Neuron (in vitro differentiated cells): ENCODE results near the gene EDARADD.

Experiments used
- H2AFZ ChIP-seq: one replicate; pipeline ENCODE4 v1.6.1; 2013; ENCODE audit warnings: low read depth, mild to moderate bottlenecking, inconsistent platforms, low read length, moderate library complexity
- H3K27me3 ChIP-seq: one replicate; pipeline ENCODE4 v1.6.1; 2013; ENCODE audit warnings: low read length; ENCODE audit not compliant: insufficient read depth
- H3K36me3 ChIP-seq: one replicate; pipeline ENCODE4 v1.6.1; 2013; ENCODE audit warnings: low read length; ENCODE audit not compliant: insufficient read depth
- H3K4me1 ChIP-seq: one replicate; pipeline ENCODE4 v1.6.1; 2013; ENCODE audit warnings: low read length; ENCODE audit not compliant: insufficient read depth
- H3K4me3 ChIP-seq: 2 replicates; pipeline ENCODE4 v1.5.1; 2013; ENCODE audit warnings: mild to moderate bottlenecking, low read length, moderate library complexity
- H3K9me3 ChIP-seq: one replicate; pipeline ENCODE4 v1.6.1; 2013; ENCODE audit warnings: low read length

The EDARADD gene

DNA sequence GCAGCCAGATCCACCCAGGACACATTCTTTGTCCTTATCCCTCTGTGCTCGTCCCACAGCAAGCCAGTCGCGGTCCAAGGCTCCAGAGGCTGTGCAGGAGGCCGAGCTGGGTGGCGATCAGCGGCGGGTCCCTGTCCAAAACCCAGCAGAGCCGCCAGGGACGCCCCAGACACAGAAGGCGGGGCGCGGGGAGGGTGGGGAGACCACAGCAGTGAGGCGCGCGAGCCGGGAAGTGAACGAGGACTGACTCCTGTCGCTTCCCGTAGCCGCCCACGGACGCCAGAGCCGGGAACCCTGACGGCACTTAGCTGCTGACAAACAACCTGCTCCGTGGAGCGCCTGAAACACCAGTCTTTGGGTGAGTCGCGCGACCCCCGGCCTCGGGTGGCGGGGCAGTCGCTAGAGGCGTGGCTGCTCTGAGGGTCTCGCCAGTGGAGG lies 129.6 kb downstream of the EDARADD start, which contains the start of gene LGALS8:
Gene LGALS8 (plus strand): TSS at position 279 of the 438 bp plus-strand sequence. CDS start 2,089 bp downstream, outside the sequence.
- peak within 1 kb of the TSS; percentile 17 for H3K4me3 ChIP-seq
- H3K36me3 ChIP-seq, result no peaks in the 10 kb centered on the region
- H3K4me1 ChIP-seq, result no peaks in the 10 kb centered on the region
- no peaks in the 10 kb centered on the region for H3K27me3 ChIP-seq
- H3K9me3 ChIP-seq, result no peaks in the 10 kb centered on the region
- peak within 1 kb of the TSS; percentile 23 for H2AFZ ChIP-seq

GRCh38 chr1:236524142-236524894 lies 130.2 kb downstream of the EDARADD start:
- H2AFZ ChIP-seq, result no peak overlapping the region
- no peaks in the 10 kb centered on the region for H3K36me3 ChIP-seq
- H3K4me3 ChIP-seq, result peak overlapping the region; percentile 17
- no peaks in the 10 kb centered on the region for H3K27me3 ChIP-seq
- no peaks in the 10 kb centered on the region for H3K4me1 ChIP-seq
- no peaks in the 10 kb centered on the region for H3K9me3 ChIP-seq

DNA sequence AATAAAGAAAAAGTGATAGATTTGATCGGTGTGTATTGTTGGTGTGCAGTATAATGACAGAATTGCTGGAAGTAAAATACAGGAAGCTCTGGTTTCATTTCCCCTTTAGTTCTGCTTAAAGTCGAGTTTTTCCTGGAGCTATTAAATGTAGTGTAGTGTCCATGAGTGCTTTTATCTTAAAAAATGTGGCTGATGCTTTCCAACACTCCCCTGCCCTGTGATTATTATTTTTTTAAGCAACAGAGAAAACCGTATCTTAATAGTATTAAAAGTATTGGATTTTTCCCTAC lies 130.8 kb downstream of the EDARADD start:
- Histone ChIP-seq H3K27me3 (no peaks in the 10 kb centered on the region), H3K36me3 (no peaks in the 10 kb centered on the region), H3K4me1 (no peaks in the 10 kb centered on the region), H2AFZ (no peak overlapping the region), H3K4me3 (peak overlapping the region; percentile 17), H3K9me3 (no peaks in the 10 kb centered on the region)

DNA sequence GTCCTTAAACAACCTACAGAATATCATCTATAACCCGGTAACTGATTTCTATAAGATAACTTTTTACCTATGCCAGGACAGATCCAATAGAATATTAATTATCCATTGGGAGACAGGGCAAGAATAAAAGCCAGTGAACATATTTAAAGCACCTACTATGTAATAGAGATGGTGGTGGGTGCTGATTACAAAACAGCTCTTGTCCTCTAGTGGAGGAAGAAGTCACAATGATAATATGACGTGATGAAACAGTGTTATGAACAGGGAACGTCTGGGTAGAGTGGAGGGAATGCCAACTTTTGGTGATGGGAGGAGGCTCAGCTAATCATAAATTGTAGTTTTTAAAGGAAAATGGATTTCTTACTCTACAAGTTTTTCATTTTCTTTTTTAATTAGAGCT lies 132.0 kb downstream of the EDARADD start:
- no peaks in the 10 kb centered on the region for H3K36me3 ChIP-seq
- H3K9me3 ChIP-seq, result no peaks in the 10 kb centered on the region
- no peak overlapping the region for H2AFZ ChIP-seq
- no peaks in the 10 kb centered on the region for H3K4me1 ChIP-seq
- H3K4me3 ChIP-seq, result no peak overlapping the region
- no peaks in the 10 kb centered on the region for H3K27me3 ChIP-seq

DNA sequence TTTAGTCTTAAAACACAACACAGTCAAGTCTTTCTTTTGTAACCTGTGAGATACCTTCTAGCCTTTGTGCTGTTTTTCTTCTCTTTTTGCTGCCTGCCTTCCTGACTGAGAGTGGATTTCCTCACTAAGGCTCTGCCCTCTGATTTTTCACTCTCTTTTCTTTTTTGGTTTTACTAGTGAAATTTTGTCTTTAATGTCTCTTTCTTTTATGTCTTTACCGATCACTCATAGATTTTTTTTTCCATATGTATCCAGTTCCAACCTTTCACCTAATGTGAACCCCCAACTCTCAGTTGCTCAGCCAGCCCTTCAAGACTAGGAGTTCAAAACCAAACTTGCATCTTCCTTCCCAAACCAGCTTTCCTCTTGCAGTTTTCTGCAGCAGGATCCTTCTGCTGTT lies 136.2 kb downstream of the EDARADD start:
- no peaks in the 10 kb centered on the region for H3K36me3 ChIP-seq
- H3K4me1 ChIP-seq, result no peaks in the 10 kb centered on the region
- no peaks in the 10 kb centered on the region for H3K27me3 ChIP-seq
- no peak overlapping the region for H3K4me3 ChIP-seq
- no peak overlapping the region for H2AFZ ChIP-seq
- no peaks in the 10 kb centered on the region for H3K9me3 ChIP-seq

DNA sequence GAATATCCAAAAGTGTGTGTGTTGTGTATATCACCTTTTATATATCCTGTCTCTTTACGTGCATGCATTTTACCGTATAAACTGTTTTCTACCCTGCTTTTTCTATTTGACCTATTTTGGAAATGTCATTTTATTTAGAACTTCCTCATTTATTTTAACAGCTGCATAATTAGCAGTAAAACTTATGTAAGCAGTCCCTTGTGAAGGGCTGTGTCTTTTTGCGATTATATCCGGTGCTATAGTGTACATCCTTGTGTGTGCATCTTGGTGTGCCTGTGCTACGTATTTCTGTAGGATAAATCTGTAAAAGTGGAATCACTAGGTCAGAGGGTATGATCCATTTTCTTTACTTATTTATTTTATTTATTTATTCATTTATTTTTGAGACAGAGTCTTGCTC lies 136.9 kb downstream of the EDARADD start:
- Histone ChIP-seq H3K4me3 (no peak overlapping the region), H3K27me3 (no peaks in the 10 kb centered on the region), H3K9me3 (no peaks in the 10 kb centered on the region), H3K36me3 (no peaks in the 10 kb centered on the region), H3K4me1 (no peaks in the 10 kb centered on the region), H2AFZ (no peak overlapping the region)

DNA sequence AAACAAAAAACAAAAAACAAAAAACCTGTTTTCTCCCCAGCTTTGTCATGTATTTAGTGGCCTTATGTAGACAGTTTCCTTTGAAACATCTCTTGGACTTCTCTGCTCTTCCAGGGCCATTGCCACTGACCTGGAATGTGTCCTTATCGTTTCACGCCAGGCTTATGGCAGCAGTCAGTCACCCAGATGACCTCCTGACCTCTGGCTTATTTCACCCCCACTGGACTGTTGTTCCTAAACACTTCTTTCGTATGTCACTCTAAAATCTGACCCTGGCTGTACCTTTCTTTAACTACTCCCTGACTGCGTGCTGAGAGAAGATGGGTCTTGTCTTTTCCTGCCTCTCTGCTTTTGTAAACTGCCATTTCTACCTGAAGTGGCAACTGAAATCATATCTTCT lies 138.8 kb downstream of the EDARADD start:
- no peak overlapping the region for H3K4me3 ChIP-seq

DNA sequence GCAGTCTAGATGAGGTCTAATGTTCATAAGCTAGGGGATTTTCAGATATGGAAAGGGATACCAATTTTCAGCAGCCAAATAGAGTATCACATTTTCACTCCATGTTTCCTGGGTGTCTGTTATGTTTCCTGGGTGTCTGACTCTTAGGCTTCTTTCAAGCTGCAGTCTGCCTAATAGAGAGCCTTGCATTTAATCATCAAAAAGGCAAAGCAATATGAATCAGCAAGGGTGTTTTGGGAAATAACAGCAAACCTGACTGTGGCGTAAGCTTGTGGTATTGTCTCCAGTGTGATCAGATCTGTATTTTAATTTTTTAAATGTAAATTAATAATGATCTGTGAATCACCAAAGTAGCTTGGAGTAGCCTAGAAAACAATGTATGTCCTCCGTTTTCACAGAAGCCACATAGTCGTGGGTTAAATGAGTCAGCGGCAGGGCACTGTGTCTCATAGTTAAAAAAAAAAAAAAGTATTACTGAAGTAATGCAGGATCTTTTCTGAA lies 140.1 kb downstream of the EDARADD start:
- Histone ChIP-seq H3K4me3 (no peak overlapping the region), H3K36me3 (no peaks in the 10 kb centered on the region), H3K4me1 (no peaks in the 10 kb centered on the region), H2AFZ (no peak overlapping the region), H3K27me3 (no peaks in the 10 kb centered on the region), H3K9me3 (no peaks in the 10 kb centered on the region)

More for the DNA sequence above, 138.8 kb downstream of the EDARADD start:
- Histone ChIP-seq H2AFZ (no peak overlapping the region), H3K9me3 (no peaks in the 10 kb centered on the region), H3K36me3 (no peaks in the 10 kb centered on the region), H3K27me3 (no peaks in the 10 kb centered on the region), H3K4me1 (no peaks in the 10 kb centered on the region)
